GM20000 (cell line): ENCODE results near the gene TMEM203.

ENCODE experiments used
- DNase-seq: peaks from one replicate; pipeline ENCODE4 v3.0.0; 2012; ENCODE audit warnings: low spot score
- TF ChIP-seq, protein P1 (sequence below): IDR thresholded peaks from 2 replicates; pipeline ENCODE4 v1.5.1; 2012; ENCODE audit warnings: mild to moderate bottlenecking, control low read depth; ENCODE audit errors: extremely low read depth, missing control alignments

Gene TMEM203

DNA sequence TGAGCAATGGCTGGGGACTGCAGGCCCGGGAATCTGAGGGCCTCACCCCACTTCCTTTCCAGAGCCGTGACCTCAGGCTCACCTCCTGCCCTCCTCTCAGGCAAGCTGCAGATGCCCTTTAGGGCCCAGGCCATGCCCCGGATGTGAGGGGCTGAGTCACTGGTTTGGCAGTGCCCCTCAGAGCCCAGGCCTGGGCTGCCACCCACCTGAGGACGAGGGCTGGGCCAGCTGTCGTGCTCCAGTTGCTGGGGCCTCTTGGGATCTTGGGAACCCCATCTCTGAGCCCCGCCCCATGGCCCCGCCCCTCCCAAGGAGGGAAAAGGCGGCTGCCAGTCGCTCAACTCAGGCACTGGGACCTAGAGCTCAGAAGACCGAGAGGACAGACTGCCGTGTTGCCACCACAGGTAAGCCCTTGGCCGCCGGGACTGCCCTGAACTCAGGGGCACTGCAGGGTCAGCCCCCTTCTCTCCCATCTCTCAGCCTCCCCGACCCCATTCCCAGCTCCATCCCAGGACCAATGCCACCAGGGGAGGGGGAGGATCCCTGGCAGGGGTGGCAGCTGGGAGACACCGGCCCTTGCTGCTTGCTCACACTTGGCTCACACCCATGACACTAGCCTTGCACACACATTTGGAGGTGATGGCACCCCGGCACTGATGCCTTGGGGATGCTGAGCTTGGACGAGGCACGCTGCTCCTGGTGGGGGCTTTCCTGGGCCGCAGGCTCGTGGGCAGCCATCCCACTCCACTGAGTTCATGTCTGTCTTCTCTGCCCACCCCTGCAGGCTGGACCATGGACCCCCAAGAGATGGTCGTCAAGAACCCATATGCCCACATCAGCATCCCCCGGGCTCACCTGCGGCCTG, 19.6 kb upstream of the TMEM203 start, which contains the start of gene CYSRT1:
TSS of gene CYSRT1 (plus strand) at position 345 of the 865 bp plus-strand sequence. CDS start at position 793, 448 bp downstream.
- TF ChIP-seq, protein P1, sequence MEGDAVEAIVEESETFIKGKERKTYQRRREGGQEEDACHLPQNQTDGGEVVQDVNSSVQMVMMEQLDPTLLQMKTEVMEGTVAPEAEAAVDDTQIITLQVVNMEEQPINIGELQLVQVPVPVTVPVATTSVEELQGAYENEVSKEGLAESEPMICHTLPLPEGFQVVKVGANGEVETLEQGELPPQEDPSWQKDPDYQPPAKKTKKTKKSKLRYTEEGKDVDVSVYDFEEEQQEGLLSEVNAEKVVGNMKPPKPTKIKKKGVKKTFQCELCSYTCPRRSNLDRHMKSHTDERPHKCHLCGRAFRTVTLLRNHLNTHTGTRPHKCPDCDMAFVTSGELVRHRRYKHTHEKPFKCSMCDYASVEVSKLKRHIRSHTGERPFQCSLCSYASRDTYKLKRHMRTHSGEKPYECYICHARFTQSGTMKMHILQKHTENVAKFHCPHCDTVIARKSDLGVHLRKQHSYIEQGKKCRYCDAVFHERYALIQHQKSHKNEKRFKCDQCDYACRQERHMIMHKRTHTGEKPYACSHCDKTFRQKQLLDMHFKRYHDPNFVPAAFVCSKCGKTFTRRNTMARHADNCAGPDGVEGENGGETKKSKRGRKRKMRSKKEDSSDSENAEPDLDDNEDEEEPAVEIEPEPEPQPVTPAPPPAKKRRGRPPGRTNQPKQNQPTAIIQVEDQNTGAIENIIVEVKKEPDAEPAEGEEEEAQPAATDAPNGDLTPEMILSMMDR: no peak
- no peak for DNase-seq

DNA sequence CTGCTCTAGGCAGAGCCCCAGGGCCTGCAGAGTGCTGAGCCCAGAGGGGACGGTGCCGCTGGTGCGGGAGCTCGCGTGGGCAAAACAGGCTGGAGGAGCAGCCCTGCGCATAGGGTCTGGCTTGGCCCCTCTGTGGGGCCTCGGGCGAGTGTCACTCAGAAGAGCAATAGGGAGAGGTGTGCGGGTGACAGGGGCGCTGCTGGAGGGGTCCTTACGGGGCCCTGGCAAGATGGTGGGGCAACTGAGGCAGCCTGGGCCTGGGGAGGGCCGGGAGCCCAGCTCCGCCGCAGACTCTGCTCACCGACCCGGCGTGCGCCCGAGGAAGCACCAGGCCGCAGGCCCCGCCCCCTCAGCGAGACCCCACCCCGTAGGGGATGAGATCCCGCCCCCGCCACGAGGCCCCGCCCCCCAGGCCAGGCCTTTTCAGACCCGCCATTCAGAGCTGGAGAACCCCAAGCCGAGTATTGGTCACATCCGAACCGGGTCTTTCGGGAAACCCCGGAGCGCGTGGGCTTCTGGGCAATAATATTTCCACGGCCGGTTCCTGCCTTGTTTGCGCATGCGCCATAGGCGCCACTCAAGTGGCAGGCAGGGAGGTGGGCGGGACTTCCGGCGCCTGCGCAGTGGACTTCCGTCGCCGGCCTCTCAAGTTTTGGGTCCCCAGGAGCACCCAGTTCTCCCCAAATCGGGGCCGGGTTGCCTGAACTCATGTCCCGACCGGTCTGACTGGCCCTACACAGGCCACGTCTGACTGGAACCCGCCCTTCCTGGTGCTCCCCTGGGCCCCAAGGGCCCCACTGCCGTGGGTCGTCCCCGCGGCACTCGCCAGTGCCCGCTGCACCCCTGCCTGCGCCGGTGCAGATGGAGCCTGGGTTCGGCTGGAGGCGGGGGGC, 17.9 kb upstream of the TMEM203 start:
- peak; percentile 99 for DNase-seq

DNA sequence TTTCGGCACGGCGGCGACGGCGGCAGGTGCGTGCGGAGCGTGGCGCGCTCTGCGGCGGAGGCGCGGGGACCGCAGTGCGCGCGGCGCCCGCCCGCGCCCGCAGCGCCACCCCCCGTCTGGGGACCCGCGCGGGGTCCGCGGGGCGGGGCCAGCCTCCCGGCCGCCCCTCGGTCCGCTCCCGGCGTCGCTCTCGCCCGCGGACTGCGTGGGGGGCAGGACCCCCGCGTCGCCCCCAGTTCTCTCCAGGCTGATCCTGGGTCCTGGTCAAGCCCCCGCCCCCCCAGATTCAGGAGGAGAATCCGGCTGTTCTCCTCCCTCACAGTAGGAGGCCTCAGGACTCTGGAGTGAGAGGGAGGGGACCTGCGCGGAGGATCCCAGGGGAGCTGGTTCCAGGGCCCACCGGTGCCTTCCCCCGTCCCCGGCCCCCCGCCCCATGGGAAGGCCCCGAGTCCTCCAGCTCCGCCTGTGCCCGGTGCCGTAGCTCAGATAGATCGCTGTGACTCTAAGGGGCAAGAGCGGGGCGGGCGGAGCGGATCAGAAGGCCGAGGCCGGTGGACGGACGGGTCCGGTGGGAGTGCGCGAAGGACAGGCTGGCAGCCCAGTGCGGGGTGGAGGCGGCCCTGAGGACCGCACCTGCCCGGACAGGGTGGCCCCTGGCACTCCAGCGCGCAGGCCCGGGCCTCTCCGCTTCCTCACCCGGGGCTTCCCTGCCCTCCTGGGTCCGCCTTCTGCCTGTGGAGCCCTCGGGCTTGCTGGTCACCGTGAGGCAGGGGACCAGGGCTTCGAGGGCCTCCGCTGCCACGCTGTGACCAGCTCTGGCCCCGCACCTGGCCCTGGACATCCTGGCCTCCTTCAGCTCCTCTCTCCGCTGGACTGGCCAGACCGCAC, 17.0 kb upstream of the TMEM203 start, which contains the start of gene RNF208:
TSS of gene RNF208 (minus strand) at position 51 of the 888 bp plus-strand sequence. CDS start 1,028 bp downstream, outside the sequence.
- DNase-seq: peak; percentile 65

More for the DNA sequence above, 17.9 kb upstream of the TMEM203 start:
- TF ChIP-seq, protein P1: no peak

DNA sequence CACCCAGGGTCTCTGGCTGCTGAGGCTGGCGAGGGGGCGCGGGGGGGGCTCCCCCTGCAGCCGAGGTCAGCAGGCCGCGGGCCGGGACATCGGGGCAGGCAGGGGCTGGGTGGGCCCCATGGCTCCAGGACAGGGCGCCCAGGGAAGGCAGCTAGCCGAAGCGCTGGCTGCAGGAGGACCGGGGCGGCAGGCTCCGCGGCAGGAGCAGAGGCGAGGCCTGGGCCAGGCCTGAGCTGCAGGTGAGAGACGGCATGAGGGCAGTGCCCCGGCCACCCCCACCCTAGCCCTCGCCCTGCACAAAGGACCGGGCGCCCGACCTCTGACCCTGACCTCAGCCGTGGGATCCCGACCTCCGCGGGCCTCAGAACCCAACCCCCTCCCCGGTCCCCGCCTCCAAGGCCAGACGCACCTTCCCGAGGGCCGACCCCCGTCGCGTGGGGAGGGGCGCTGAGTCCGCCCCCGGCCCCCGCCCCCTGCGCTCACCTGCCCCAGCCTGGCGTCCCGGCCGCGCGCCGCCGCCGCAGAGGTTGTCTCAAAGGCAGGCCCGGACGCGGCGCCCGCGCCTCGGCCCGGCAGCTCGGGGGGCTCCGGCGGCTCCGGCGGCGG, 16.2 kb upstream of the TMEM203 start:
- peak; percentile 58 for DNase-seq
- TF ChIP-seq, protein P1: no peak

More for the DNA sequence above, 17.0 kb upstream of the TMEM203 start, which contains the start of gene RNF208:
- TF ChIP-seq, protein P1: no peak

DNA sequence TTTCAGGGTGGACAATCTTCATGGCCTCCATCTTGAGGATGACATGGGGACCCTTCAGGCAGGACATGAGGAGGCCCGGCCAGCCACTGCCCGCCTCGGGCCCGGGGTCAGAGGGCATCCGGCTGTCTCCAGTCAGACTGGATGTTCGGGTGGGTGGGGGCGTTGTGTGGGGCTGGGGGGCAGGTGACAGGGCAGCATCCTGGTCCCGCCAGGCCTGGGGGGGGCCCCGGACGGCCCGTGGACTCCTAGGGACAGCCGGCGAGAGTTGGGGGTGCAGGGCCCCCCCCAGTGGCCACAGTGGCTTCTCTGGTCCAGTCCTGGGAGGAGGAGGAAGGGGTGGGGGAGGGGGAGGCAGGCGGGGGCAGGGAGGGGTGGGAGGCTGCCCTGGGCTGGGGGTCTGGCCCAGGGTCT, 15.7 kb upstream of the TMEM203 start:
- DNase-seq: no peak
- TF ChIP-seq, protein P1: no peak

DNA sequence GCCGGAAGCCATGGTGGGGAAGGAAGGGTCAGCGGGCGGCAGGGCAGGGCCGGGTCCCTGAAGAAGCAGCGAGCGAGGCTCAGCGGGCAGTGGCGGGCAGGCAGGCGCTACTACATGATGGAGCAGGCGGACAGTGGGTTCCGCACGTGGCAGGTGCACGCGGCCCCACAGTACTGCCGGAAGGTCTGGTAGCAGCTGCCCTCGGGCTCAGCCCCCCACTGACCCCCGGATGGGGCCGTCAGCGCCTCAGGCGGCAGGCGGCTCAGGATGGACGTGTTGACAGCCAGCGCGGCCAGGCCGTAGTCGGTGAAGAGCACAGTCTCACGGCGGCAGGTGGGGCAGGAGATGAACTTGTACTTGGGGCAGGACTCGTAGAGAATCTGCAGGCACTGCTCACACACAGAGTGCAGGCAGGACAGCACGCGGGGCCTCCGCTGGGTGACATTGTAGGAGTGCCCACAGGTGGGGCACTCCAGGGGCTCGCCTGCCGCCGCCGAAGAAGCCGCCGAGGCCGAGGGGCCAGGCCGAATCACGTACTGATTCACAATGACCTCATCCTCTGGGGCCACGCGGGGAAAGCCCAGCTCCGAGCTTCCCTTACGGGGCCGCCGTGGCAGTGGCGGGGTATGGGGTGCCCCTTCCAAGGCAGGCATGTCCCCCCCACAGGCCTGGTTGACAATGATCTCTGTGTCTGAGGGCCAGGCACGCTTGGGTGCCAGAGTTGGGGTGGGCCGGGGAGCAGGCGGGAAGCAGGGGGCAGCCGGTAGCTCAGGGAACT, 15.1 kb upstream of the TMEM203 start:
- no peak for DNase-seq
- TF ChIP-seq, protein P1: no peak
